HG02610 (cell line): ENCODE data around the gene MRPL50.

Experiments
- ATAC-seq: cut with Tn5 transposase; IDR thresholded peaks from one replicate; pipeline ENCODE4 v1.9.1; 2021; ENCODE audit warnings: mild to moderate bottlenecking, moderate library complexity; ENCODE audit not compliant: unreplicated experiment

Gene MRPL50

GRCh38 chr9:101398068-101398929 is at the start of gene MRPL50, which contains the start of gene ZNF189:
MRPL50 (minus strand) TSS chr9:101398618; CDS start chr9:101398592, 26 bp downstream.
ZNF189 (plus strand) TSS chr9:101398851; CDS start chr9:101399157, 306 bp downstream.
- ATAC-seq, result peak; percentile 99

- ATAC-seq, result no peak
Observed at GRCh38 chr9:101446732-101447131, 48.3 kb upstream of the MRPL50 start.

DNA sequence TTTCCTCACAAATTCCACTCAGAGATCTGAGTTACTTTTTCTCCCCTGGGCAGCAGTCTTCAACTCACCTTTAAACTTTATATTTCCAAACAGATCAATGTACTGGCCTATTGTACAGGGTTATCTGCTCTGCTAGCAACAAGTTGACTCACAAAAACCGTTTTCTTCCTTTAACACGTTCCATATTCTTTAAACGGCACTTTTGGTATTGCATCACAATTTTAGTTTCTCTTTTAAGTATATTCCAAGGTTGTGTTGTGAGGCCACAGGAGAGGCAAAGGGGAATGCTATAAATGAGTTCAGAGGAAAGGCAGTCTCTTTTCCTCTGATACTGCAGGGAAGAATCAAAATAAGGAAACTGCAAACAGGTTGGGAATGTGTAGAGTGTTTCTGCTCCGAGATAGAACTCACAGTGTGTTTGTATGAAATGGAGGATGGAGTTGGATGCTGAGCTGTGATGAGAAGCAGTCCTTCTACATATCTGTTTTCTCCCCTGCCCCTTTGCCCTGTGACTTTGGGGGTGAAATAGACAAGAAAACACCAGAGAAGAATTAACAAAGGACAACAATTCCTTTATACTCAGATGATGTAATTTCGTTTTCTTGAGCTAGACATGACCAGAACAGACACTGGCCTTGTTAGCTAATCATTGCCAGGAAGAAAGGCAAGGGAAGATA is 47.1 kb upstream of the MRPL50 start:
- ATAC-seq, result no peak

DNA sequence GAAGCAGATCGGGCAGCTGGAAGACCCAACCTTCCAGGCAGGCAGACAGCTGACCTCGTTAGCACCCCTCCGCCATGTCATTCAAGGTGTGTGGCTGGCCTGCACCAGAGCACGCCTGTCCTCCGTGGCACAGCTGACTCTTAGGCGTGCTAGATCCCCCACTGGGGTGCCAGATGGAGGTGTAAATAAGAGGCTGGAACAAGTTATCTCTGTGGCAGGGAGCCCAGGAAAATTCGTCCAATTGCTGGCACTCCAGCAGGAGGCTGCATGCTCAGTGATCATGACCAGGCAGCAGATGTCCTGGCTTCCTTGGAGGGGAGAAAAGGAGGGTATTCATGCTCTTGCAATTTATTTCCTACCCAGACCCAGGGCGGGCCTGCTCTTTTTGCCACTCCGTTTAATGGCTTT is 45.0 kb upstream of the MRPL50 start:
- no peak for ATAC-seq

DNA sequence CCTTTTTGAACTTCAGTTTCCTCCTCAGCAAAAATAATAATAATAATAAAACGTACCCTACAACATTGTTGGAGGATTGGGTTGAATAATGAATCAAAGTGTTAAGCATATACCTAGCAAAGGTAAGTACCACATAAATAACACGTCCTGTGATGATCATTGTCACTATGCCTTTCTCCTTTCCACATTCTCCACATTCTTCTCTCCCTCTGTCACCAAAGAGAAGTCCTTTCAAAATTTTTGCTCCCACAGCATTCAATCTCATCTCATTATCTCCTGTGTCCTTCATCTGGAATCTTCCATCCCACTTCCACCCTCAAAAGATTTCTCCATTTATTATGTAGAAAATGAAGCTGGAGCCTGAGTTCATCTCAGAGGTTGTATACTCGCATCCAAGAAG is 44.3 kb upstream of the MRPL50 start:
- no peak for ATAC-seq

DNA sequence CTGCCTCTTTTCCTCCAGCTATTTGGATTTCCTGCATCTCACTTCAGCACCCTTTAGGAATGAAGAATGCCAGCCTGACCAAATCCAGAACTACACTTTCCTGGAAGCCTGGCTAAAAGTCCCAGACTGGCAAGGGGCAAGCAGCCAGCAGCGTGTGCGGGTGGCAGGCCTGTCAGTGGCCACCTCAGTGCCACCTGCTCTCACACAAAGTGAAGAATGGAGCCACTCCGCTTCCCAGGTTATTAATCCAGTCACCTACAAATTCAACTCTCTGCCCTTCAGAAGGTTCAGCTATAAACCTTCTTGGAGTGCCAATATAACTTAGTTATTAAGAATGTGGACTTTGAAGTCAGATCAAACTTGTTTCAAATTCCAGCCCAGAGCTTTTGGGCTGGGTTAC is 43.9 kb upstream of the MRPL50 start:
- ATAC-seq, result no peak

GRCh38 chr9:101440714-101441230 is 42.4 kb upstream of the MRPL50 start:
- no peak for ATAC-seq

DNA sequence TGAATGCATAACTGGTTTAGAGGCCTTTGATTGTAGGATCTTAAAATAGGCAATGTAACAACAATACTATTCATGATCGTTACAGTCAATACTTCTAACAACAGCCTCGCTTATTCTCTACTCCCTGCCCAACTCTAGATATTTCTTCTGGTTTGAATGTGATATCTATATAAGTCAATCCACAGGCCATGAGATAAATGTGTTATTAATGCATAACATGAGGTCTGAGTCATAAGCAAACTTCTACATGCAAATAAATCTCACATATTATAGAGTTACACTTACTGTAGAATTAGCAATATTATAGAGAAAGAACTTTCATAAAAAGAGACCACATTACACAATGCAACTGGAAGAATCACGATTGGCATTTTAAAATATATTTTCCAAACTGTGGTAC is 40.1 kb upstream of the MRPL50 start:
- ATAC-seq, result no peak

DNA sequence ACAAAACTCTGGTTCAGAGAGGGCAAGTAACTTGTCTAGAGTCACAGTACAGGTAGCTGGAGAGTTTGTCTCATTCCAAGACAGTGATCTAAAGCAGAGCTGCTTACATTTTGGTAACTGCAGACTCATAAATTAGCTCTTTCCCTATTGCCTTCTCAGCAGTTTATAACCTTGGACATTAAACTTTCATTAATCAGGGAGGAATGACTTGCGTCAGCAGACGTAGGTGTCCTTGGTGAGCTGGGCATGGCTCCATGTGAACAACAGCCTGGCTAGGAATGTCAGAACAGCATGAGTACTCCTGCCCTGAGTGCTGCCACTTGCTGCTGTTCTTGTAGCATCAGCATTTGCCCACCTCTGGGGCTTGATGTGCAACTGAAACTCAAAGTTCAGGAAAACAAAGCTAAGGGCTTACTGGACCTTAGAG is 39.4 kb upstream of the MRPL50 start:
- ATAC-seq, result no peak

DNA sequence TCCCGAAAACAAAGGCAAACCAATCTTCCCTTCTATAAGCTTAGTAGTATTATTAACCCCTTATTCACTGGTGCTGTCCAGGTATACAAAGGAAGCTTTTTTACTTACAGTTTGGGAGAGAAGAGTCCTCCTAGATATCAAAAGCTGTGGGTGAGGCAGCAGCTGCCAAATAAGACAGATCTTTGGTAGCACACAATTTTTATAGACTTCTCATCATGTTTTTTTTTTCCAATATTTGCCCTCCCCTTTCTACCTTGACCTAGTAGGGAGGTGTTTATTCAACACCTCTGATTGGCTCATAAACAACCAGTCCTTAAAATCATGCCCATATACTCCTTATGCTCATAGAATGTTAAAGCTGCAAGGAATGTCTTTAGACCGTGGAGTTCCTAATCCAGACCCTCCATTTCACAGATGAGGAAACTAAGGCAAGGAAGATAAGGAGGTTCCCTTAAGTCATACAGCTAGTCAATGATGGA is 37.2 kb upstream of the MRPL50 start, which contains the start of gene ALDOB:
ALDOB (minus strand) TSS at position 174 of the 479 bp plus-strand sequence. CDS start 4,887 bp downstream, outside the sequence.
- ATAC-seq, result no peak

DNA sequence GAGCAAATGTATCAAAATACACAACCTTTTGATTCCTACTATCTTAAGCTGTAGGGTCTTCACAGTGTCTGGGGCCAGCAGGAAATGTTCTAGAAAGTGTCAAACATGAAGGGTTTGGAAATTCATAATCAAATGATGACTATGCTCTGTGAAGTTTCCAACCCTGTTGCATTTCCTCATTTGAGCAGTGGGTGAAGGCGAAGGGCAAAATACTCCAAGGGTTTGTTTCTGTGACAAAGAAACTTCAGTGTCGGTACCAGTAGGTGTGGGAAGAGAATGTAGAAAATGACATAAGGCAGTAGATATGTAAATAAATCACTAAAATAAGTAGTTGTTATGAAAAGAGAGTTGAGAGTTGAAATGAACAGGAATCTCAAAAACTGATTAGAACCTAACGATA is 36.6 kb upstream of the MRPL50 start:
- ATAC-seq, result no peak

- no peak for ATAC-seq
Observed at GRCh38 chr9:101433229-101433628, 34.8 kb upstream of the MRPL50 start.

DNA sequence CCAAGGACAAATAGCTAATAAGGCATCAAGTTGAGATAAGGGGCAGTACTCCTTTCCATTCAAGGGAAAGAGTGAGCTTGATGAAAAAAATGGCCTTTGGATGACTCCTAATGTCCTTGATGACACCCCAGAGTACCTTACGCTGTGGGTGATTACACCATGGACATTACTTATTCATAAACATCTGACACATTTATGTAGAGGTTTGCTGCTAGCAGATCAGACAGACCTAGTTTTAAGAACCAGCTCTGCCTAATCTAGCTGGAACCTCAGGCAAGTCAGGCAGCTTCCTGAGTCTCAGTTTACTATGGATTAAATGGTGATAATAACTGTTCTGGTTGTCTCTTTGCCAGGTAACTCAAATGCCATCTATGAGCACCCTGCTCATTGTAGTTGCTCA is 34.3 kb upstream of the MRPL50 start:
- ATAC-seq, result no peak

- no peak for ATAC-seq
Observed at GRCh38 chr9:101432171-101432570, 33.8 kb upstream of the MRPL50 start.

DNA sequence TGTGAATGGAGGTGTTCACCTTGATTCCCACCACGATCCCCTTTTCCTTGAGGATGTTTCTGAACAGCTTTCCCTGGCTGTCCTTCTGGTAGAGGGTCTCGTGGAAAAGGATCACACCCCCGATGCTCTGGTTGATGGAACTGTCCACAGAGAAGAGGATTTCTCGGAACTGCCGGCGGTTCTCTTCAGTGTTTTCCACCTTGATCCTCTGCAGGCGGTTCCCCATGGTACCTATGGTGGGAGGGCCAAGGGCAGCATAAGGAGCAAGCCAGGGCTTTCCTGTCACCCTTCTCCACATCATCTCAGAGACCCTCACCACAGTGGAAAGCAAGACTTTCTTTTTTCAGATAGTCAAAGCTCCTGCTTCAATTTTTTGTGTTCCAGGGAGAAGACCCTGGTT is 31.3 kb upstream of the MRPL50 start:
- ATAC-seq, result no peak

DNA sequence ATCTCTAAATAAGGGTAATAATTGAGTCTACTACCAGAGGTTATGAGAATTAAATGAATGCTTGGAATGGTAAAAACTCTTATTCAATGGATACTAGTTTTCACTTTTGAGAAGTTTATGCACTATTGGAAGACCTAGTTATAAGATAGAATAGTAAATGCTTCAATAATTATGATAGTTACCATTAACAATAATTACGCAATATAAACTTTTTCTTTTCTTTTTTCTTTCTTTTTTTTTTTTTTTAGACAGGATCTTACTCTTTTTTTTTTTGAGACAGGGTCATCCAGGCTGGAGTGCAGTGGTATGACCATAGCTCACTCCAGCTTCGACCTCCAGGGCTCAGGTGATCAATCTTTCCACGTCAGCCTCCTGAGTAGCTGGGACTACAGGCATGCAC is 30.5 kb upstream of the MRPL50 start:
- no peak for ATAC-seq

GRCh38 chr9:101427957-101428655 is 29.7 kb upstream of the MRPL50 start:
- ATAC-seq, result no peak

GRCh38 chr9:101427358-101427757 is 28.9 kb upstream of the MRPL50 start:
- no peak for ATAC-seq

- no peak for ATAC-seq
Observed at GRCh38 chr9:101421653-101422065, 23.2 kb upstream of the MRPL50 start.

GRCh38 chr9:101419863-101420262 is 21.4 kb upstream of the MRPL50 start:
- no peak for ATAC-seq
